ENCODE data around the gene CBFA2T3.

Gene CBFA2T3

GRCh38 chr16:88876942-88877526 lies 100.0 kb downstream of the CBFA2T3 start:
- H3K4me3 ChIP-seq (ENCODE audit: low read depth in 1 of 2, low read length in 2 of 2): no peak overlapping the region
- H3K27me3 ChIP-seq (ENCODE audit: low read depth, low read length): no peaks in the 10 kb centered on the region
- H3K9me3 ChIP-seq (ENCODE audit: control insufficient read depth in 1 of 2, low read length in 2 of 2): no peaks in the 10 kb centered on the region
- H3K27ac ChIP-seq (ENCODE audit: low read length): no peak overlapping the region
- peaks cover 0 to 8% of the 10 kb centered on the region in 2 donors for H3K36me3 ChIP-seq (ENCODE audit: control insufficient read depth in 1 of 2, insufficient read depth in 2 of 2, low read length in 2 of 2)
- peaks cover 0 to 6% of the 10 kb centered on the region in 2 donors for H3K4me1 ChIP-seq (ENCODE audit: control insufficient read depth in 1 of 2, insufficient read depth in 2 of 2, low read length in 2 of 2)

DNA sequence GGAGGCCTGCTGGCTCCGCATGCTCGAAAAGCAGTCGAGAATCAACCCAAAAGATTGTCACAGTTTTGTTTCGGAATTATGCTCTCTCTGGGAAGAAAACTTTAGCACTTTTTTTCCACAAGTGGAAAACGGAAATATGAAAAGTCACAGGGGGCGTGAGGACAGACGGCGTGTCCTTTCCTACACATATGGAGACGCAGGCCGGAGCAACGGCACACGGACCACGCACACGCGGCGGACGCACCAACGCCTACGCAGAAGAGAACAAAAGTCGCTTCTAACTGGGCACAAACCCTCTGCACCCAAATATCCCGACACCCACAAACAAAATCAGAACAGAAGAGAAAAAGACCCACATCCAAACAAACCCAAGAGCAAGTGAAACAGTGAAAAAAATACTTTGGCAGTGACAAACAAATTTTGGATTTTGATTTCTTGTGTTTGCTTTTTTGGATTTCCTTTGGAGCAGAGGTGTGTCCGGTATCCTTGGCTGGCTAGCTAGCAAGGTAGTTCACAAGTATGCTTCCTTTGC lies 101.2 kb downstream of the CBFA2T3 start:
- H3K36me3 ChIP-seq (ENCODE audit: control insufficient read depth in 1 of 2, insufficient read depth in 2 of 2, low read length in 2 of 2): peaks cover 0 to 8% of the 10 kb centered on the region in 2 donors

GRCh38 chr16:88874938-88875599 lies 101.9 kb downstream of the CBFA2T3 start:
- H3K9me3 ChIP-seq (ENCODE audit: control insufficient read depth in 1 of 2, low read length in 2 of 2): no peaks in the 10 kb centered on the region
- no peaks in the 10 kb centered on the region for H3K4me1 ChIP-seq (ENCODE audit: control insufficient read depth in 1 of 2, insufficient read depth in 2 of 2, low read length in 2 of 2)
- peaks cover 0 to 8% of the 10 kb centered on the region in 2 donors for H3K36me3 ChIP-seq (ENCODE audit: control insufficient read depth in 1 of 2, insufficient read depth in 2 of 2, low read length in 2 of 2)
- H3K27ac ChIP-seq (ENCODE audit: low read length): no peak overlapping the region
- H3K27me3 ChIP-seq (ENCODE audit: low read depth, low read length): no peaks in the 10 kb centered on the region
- H3K4me3 ChIP-seq (ENCODE audit: low read depth in 1 of 2, low read length in 2 of 2): no peak overlapping the region

More for the DNA sequence above, 101.2 kb downstream of the CBFA2T3 start:
- Histone ChIP-seq H3K4me1 (ENCODE audit: control insufficient read depth in 1 of 2, insufficient read depth in 2 of 2, low read length in 2 of 2) (no peaks in the 10 kb centered on the region), H3K27me3 (ENCODE audit: low read depth, low read length) (no peaks in the 10 kb centered on the region), H3K9me3 (ENCODE audit: control insufficient read depth in 1 of 2, low read length in 2 of 2) (no peaks in the 10 kb centered on the region), H3K27ac (ENCODE audit: low read length) (no peak overlapping the region), H3K4me3 (ENCODE audit: low read depth in 1 of 2, low read length in 2 of 2) (no peak overlapping the region)

DNA sequence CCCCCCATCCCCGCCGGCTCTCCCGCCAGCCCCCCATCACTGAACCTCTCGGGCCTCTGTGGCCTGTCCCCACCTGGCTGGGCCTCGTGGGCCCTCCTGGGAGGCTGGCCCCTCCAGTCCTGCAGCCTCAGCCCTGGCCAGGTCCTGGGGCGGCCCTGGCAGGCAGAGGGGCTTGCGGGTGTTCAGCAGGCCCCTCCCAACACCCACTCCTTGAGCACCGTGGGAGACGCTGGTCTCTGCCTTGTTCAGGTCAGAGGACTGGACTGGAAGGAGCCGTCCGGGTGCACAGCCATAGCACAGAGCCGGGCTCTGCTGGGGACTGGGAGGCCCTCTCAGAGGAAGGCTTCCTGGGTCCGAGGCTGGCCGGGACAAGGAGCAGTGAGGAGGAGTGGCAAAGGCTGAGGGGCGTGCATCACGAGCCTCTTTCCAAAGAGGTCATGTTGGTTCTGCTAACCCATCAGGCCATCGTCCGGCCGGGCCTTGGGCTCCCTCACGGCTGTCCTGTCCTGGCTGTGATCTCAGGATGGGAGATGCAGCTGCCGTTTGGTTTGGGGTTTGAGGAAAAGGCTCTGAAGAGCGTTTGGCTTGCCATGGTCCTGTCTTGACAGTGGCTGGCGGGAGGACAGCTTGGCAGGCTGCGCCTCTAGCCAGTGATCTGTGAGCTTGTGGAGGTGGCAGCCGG lies 104.2 kb downstream of the CBFA2T3 start:
- no peak overlapping the region for H3K27ac ChIP-seq (ENCODE audit: low read length)
- H3K4me3 ChIP-seq (ENCODE audit: low read depth in 1 of 2, low read length in 2 of 2): no peak overlapping the region
- no peaks in the 10 kb centered on the region for H3K27me3 ChIP-seq (ENCODE audit: low read depth, low read length)
- no peaks in the 10 kb centered on the region for H3K9me3 ChIP-seq (ENCODE audit: control insufficient read depth in 1 of 2, low read length in 2 of 2)
- no peaks in the 10 kb centered on the region for H3K4me1 ChIP-seq (ENCODE audit: control insufficient read depth in 1 of 2, insufficient read depth in 2 of 2, low read length in 2 of 2)
- H3K36me3 ChIP-seq (ENCODE audit: control insufficient read depth in 1 of 2, insufficient read depth in 2 of 2, low read length in 2 of 2): peaks cover 0 to 3% of the 10 kb centered on the region in 2 donors

DNA sequence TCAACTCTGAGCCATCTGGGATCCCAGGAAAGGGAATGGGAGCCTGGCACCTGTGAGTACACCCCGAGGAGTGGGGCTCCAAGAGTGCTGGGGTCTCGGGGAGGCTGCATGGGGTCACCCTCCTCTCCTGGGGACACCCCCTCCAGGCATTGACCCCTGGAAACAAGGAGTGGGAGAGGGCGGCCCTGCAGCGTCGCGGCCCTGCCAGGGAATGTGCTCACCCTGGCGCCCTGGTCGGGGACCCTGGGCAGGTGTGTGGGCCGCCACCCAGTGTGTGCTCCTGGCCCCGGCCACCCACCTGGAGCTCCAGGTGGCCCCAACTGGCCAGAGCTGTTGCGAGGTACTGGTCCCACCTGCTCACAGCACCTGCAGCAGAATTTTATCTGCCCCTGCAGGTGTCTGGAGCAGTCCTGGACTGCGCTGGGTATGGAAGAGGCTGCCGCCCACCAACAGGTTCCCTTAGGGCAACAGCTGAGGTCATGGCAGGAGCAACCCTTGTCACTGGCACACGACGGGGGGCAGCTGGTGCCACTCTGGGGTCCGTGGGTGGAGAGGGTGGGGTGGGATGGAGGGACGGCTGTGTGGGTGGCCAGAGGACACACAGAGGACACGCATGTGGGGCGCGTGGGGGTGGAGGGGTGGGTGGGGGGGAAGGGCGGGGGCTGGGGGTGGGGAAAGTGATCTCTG lies 105.1 kb downstream of the CBFA2T3 start:
- no peaks in the 10 kb centered on the region for H3K27me3 ChIP-seq (ENCODE audit: low read depth, low read length)
- no peak overlapping the region for H3K4me3 ChIP-seq (ENCODE audit: low read depth in 1 of 2, low read length in 2 of 2)
- no peaks in the 10 kb centered on the region for H3K4me1 ChIP-seq (ENCODE audit: control insufficient read depth in 1 of 2, insufficient read depth in 2 of 2, low read length in 2 of 2)
- H3K36me3 ChIP-seq (ENCODE audit: control insufficient read depth in 1 of 2, insufficient read depth in 2 of 2, low read length in 2 of 2): no peaks in the 10 kb centered on the region
- H3K9me3 ChIP-seq (ENCODE audit: control insufficient read depth in 1 of 2, low read length in 2 of 2): no peaks in the 10 kb centered on the region
- H3K27ac ChIP-seq (ENCODE audit: low read length): no peak overlapping the region

DNA sequence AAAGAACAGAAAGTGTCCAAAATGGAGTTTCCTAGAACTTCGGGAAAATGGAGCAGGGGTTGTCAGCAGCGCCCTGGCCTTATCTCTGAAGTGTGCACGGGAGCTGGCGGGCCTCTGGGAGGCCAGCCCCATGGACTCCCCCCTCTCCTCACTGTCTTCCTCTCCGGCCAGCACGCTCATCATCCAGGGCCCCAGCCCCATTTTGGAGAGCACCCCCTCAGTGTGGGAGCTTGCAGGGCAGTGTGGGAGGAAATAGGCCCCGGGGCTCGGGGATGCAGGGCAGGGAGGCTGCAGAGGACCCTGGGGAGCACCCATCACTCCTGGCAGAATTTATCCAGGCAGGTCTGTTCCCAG lies 105.7 kb downstream of the CBFA2T3 start:
- H3K27ac ChIP-seq (ENCODE audit: low read length): no peak overlapping the region
- no peaks in the 10 kb centered on the region for H3K4me1 ChIP-seq (ENCODE audit: control insufficient read depth in 1 of 2, insufficient read depth in 2 of 2, low read length in 2 of 2)
- no peaks in the 10 kb centered on the region for H3K27me3 ChIP-seq (ENCODE audit: low read depth, low read length)
- H3K36me3 ChIP-seq (ENCODE audit: control insufficient read depth in 1 of 2, insufficient read depth in 2 of 2, low read length in 2 of 2): no peaks in the 10 kb centered on the region
- H3K4me3 ChIP-seq (ENCODE audit: low read depth in 1 of 2, low read length in 2 of 2): no peak overlapping the region
- H3K9me3 ChIP-seq (ENCODE audit: control insufficient read depth in 1 of 2, low read length in 2 of 2): no peaks in the 10 kb centered on the region

DNA sequence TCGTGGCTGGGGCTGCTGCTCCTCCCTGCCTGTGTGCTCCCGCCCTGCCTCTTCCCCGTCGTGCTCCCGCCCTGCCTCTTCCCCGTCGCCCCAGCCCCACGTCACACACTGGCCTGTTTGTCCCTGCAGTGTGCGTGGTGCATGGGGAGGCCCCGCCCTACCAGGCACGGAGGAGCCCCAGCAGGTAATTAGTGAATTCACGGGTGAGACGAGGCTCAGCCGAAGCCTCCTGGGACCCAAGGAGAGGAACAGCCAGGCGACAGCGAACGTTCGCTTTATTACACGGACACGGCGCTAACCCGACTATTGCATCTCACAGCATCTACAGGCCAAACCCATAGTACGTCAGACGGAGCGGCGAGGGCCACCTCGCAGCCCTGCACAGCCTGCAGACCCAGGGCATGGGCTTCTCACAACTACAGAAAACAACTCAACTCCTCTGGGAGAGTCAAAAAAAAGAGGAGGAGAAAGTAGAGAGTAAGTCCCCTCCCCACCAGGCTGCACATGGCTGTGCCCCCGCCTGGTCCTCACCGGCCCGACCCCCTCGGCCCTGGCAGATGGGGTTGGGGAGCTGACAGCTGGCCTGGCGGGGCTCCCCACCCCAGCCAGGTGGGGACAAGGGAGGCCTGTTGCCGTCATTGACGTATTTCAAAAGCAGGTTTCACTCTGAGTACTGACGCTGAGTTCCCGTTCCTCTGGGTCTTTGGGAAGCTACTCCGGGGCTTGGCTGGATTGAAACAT lies 106.2 kb downstream of the CBFA2T3 start:
- Histone ChIP-seq H3K36me3 (ENCODE audit: control insufficient read depth in 1 of 2, insufficient read depth in 2 of 2, low read length in 2 of 2) (no peaks in the 10 kb centered on the region), H3K4me1 (ENCODE audit: control insufficient read depth in 1 of 2, insufficient read depth in 2 of 2, low read length in 2 of 2) (no peaks in the 10 kb centered on the region), H3K27me3 (ENCODE audit: low read depth, low read length) (no peaks in the 10 kb centered on the region), H3K9me3 (ENCODE audit: control insufficient read depth in 1 of 2, low read length in 2 of 2) (no peaks in the 10 kb centered on the region), H3K4me3 (ENCODE audit: low read depth in 1 of 2, low read length in 2 of 2) (peak overlapping the region in 1 of 2 donors; percentile 37), H3K27ac (ENCODE audit: low read length) (no peak overlapping the region)

DNA sequence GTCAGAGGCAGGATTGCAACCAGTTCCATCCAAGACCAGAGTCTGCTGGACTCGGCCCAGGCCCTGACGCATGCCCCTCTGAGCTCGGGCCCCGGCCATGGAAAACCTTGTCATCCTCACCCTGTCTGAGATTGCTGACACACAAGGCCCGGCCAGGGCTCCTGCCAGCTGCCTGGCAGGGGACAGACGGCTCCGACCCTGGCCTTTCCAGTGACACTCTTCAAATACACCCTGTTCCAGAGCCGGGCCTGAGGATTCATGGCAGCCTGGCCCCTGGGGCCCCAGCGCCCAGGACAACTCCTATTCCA lies 107.4 kb downstream of the CBFA2T3 start:
- Histone ChIP-seq H3K27me3 (ENCODE audit: low read depth, low read length) (no peaks in the 10 kb centered on the region), H3K27ac (ENCODE audit: low read length) (no peak overlapping the region), H3K36me3 (ENCODE audit: control insufficient read depth in 1 of 2, insufficient read depth in 2 of 2, low read length in 2 of 2) (no peaks in the 10 kb centered on the region)

GRCh38 chr16:88868974-88869672 lies 107.9 kb downstream of the CBFA2T3 start:
- no peak overlapping the region for H3K4me3 ChIP-seq (ENCODE audit: low read depth in 1 of 2, low read length in 2 of 2)
- no peaks in the 10 kb centered on the region for H3K36me3 ChIP-seq (ENCODE audit: control insufficient read depth in 1 of 2, insufficient read depth in 2 of 2, low read length in 2 of 2)
- no peaks in the 10 kb centered on the region for H3K4me1 ChIP-seq (ENCODE audit: control insufficient read depth in 1 of 2, insufficient read depth in 2 of 2, low read length in 2 of 2)
- no peaks in the 10 kb centered on the region for H3K9me3 ChIP-seq (ENCODE audit: control insufficient read depth in 1 of 2, low read length in 2 of 2)
- no peak overlapping the region for H3K27ac ChIP-seq (ENCODE audit: low read length)
- H3K27me3 ChIP-seq (ENCODE audit: low read depth, low read length): no peaks in the 10 kb centered on the region

More for the DNA sequence above, 107.4 kb downstream of the CBFA2T3 start:
- H3K4me3 ChIP-seq (ENCODE audit: low read depth in 1 of 2, low read length in 2 of 2): no peak overlapping the region
- H3K4me1 ChIP-seq (ENCODE audit: control insufficient read depth in 1 of 2, insufficient read depth in 2 of 2, low read length in 2 of 2): no peaks in the 10 kb centered on the region
- H3K9me3 ChIP-seq (ENCODE audit: control insufficient read depth in 1 of 2, low read length in 2 of 2): no peaks in the 10 kb centered on the region

DNA sequence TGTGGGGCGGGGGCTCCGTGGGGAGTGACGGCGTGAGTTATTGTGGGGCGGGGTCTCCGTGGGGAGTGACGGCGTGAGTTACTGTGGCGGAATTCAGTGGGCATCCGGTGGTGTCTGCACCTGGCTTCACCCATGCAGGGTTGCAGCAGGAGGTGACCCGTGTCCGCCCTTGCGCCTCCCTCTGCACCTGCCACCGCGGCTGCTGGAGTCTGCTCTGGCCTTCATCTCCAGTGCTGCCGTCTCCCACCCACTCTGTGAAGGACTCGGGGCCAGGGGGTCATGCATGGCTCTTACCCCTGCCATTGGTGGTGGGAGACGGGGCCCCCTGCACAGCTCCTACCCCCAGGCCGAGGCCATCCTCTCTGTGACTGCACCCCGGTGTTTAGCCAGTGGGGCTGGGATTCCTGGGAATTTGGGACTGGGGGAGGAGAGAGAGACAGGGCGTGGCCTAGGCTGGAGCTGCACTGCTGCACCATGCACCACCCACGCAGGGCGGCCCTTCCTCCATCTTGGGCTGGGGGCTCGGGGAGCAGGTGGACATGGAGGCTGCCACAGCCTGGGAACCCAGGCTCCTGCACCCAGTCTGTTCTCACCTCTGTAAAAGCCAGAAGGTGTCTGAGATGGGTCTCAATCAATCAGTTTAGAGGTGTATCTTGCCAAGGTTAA lies 109.3 kb downstream of the CBFA2T3 start:
- Histone ChIP-seq H3K27ac (ENCODE audit: low read length) (no peak overlapping the region), H3K36me3 (ENCODE audit: control insufficient read depth in 1 of 2, insufficient read depth in 2 of 2, low read length in 2 of 2) (peaks cover 2 to 6% of the 10 kb centered on the region in 2 donors), H3K27me3 (ENCODE audit: low read depth, low read length) (no peaks in the 10 kb centered on the region), H3K4me1 (ENCODE audit: control insufficient read depth in 1 of 2, insufficient read depth in 2 of 2, low read length in 2 of 2) (no peaks in the 10 kb centered on the region), H3K4me3 (ENCODE audit: low read depth in 1 of 2, low read length in 2 of 2) (no peak overlapping the region), H3K9me3 (ENCODE audit: control insufficient read depth in 1 of 2, low read length in 2 of 2) (no peaks in the 10 kb centered on the region)

Data from muscle layer of duodenum (tissue), 2 donors.